ENCODE data around the gene DPP10.

DPP10 gene

DNA sequence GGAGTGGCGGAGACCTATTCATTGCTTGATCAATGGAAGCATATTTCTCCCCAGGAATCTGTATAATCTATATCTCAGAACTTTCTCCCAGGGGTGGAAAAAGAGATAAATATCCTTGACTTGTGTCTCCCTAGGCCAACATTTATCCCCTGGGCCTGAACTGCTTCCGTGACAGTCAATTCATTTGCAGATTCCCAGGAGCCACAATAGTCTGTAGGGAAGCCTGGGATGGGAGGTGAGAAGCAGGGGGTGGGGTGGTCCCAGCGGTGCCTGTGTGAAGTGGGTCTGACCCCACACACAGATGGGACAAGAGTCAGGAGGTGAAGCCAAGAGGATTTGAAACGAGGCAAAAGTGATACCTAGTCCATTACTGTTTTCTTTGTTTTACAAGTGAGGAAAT lies 166.8 kb downstream of the DPP10 start:
- no peak for DNase-seq (ENCODE audit: low read depth)

- DNase-seq (ENCODE audit: low read depth): no peak
Observed at GRCh38 chr2:114609801-114610200, 167.4 kb downstream of the DPP10 start.

DNA sequence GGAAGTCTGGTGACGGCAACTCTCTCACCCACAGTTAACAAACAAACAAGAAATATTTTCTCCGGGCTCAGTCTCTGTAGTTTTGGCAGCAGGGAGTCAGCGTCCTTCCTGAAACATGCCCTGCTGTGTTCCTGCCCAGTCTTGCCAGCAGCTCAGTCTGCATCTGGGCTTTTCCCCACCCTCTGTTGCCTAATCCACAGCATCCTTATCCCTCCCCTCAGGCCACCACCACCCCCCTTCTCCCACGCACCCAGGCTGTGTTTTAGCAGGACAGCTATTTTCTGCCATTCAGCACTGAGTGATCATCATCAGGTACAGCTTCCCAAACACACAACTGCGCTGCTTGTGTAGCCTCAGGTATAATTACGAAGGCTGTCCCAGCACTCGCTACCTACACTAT lies 168.2 kb downstream of the DPP10 start:
- no peak for DNase-seq (ENCODE audit: low read depth)

GRCh38 chr2:114614592-114614991 lies 172.2 kb downstream of the DPP10 start:
- no peak for DNase-seq (ENCODE audit: low read depth)

DNA sequence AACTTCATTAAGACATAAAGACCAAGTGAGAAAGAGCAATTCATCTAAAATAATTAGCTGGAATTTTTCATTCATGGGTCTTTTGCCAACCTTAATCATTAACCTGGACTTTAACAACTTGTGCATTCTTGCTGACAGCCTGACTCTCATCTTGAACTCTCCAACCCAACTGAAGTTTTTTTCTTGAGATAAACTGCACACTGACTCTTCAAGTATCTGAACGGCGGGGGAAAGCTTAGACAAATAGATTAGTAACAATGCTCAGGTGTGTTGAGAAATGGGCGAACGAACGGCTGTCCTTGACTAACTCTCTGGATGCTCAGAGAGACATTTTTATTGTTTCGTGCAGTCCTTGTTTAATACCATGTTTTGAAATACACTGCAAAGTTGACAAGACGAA lies 186.0 kb downstream of the DPP10 start:
- DNase-seq (ENCODE audit: low read depth): no peak

DNA sequence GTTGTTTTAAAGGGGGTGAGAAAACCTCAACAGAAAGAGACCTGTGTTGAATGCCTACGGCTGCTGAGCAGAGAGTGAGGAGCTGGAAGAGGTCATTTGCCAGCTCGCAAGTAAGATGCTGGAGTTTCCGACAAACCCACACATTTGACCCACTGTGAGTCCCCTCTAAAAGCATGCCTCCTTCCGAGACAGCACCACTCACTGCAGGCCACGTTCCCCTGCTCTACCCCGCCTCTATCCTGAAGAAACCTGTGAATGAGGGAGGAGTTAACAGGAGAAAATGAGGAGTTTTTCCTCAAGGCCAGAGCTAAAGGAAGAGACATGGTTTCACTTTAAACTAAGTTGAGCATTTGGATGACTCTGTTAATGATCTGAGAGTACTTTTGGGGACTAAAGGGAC lies 188.7 kb downstream of the DPP10 start:
- DNase-seq (ENCODE audit: low read depth): no peak

GRCh38 chr2:114642166-114642770 lies 199.8 kb downstream of the DPP10 start:
- no peak for DNase-seq (ENCODE audit: low read depth)

DNA sequence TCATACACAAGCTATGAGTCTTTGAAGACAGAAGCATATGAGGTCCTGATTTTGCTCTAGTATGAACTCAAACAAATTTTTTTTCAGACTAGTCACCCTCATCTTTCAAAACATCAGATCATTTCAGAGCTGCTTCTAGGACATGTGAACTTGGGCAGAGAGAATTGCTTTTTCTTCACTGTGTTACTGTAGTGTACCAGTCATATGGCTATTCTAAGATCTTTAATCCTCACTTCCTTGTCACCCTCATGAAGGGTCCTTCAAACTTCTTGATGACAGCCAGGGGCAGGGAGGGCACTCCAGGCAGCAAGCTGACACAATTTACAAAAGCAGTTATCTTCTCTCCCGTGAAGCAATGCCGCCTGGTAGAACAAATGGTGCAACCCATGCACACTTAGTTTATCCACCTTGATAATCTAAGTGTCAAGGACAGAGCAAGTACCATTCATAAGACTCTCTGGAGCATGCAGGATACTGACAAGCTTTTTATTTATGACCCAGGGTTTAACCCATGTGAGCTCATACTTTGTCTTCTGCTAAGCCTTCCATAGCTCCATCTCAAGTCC lies 200.6 kb downstream of the DPP10 start:
- DNase-seq (ENCODE audit: low read depth): no peak

DNA sequence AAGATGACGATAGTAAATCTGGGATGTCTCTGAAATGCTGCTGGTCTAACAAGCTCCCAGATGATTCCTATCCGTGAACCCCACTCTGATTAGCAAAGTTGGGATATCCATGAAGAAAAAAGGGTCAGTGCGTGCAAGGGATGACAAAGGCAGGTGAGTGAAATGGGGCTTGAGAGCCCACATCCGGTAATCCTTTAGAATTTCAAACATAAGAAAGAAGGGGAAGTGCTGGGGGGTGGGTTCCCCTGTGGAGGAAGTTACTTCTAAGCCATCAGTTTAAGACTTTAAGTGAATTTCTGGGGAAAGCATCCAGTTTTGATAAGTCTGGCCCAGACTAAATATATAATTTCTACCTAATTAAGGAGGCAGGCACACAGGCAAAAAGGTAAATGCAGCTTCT lies 209.5 kb downstream of the DPP10 start:
- no peak for DNase-seq (ENCODE audit: low read depth)

DNA sequence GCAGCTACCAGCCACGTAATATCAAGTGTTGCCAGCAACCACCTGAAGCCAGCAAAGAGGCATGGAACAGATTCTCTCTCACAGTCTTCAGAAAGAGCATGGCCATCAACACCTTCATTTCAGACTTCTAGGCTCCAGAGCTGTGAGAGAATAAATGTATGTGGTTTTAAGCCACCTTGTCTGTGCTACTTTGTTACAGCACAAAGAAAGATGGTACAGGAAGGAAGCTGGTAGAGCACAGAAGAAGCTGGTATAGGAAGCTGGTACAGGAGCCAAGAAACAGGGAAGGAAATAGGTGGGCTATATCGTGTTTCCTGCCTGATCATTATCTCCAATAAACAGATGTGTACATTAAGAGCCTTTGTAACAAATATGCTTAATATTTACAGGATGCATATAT lies 217.4 kb downstream of the DPP10 start:
- DNase-seq (ENCODE audit: low read depth): no peak

- DNase-seq (ENCODE audit: low read depth): no peak
Observed at GRCh38 chr2:114661971-114662939, 219.8 kb downstream of the DPP10 start.

DNA sequence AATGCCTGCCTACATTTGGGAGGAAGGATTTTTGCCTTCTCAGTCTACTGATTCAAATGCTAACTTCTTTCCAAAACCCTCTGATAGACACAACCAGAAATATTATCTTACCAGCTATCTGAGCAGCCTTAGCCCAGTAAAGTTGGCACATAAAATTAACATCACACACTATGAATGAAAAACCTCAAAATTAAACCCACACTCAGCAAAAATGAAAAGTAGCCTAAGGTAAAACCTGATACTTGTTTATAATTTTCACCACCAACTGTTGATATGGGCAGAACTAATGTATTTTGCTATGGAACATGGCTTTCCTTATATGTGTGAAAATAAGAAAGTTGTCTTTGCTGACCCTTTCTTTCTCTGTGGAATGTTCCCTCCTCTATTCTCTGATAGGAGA lies 226.0 kb downstream of the DPP10 start:
- no peak for DNase-seq (ENCODE audit: low read depth)

- DNase-seq (ENCODE audit: low read depth): no peak
Observed at GRCh38 chr2:114683251-114683650, 240.8 kb downstream of the DPP10 start.

DNA sequence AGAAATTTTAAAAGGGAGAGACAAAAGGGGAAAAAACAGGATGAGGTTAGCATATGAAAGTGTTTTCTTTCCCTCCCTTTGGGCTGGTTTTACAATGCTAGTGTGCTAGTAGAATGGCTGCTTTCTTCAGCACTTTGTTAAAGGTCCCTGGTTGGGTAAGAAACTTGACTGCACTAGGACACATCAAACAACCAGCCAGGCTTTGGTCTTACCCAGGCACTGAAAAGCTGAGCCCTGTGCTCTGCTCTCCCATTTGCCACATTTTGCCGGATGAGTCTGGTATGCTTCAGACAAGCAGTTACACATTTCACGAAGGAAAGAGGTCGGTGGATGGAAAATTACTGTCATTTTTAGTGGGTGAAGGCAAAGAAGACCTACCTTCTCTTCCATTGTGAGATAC lies 242.0 kb downstream of the DPP10 start:
- DNase-seq (ENCODE audit: low read depth): no peak

DNA sequence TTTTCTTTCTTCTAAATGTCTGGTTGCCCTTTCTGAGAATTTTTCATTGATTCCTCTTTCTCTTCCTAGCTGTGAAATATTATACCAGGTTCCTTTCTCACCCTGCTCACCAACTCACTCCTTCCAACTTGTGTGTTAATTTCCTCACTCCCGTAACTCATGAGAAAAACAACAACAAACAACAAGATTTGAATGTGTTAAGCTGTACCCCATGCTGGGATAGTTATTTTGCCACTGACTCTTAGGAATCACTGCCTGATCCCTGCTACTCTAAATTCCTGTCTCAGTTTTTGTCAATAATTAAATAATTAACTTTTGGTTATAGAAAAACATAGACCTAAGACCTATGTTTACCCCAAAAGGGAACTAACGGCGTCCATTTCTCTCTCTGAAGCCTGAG lies 242.7 kb downstream of the DPP10 start:
- DNase-seq (ENCODE audit: low read depth): no peak

GRCh38 chr2:114688241-114688640 lies 245.8 kb downstream of the DPP10 start:
- no peak for DNase-seq (ENCODE audit: low read depth)

GRCh38 chr2:114698520-114698919 lies 256.1 kb downstream of the DPP10 start:
- DNase-seq (ENCODE audit: low read depth): no peak

DNA sequence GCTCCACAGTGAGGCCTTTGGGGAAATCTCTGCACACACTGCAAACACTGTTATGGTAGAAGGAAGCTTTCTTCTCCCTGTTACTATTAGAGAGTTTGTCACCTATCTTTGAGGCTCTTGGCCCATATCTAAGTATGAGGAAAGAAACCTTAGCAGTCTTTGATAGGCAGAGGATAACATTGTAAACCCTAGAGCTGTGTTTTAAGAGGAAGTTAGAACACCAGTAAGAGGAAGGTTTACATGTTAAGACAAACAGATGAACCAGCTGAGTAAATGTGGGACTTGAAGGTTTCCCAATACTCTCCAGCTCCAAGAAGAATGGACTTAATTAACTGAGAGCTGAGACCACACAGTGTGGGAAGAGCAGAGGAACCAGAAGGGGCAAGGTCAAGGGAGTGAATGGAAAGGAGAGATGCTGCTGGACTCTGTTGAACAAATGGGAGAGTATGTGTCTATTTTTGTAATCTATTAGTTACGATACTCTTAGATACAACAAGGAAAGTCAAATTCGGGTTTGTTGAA lies 257.0 kb downstream of the DPP10 start:
- DNase-seq (ENCODE audit: low read depth): no peak

GRCh38 chr2:114700440-114700839 lies 258.0 kb downstream of the DPP10 start:
- no peak for DNase-seq (ENCODE audit: low read depth)

GRCh38 chr2:114709936-114710850 lies 267.8 kb downstream of the DPP10 start:
- no peak for DNase-seq (ENCODE audit: low read depth)

GRCh38 chr2:114714313-114714712 lies 271.9 kb downstream of the DPP10 start:
- no peak for DNase-seq (ENCODE audit: low read depth)

DNA sequence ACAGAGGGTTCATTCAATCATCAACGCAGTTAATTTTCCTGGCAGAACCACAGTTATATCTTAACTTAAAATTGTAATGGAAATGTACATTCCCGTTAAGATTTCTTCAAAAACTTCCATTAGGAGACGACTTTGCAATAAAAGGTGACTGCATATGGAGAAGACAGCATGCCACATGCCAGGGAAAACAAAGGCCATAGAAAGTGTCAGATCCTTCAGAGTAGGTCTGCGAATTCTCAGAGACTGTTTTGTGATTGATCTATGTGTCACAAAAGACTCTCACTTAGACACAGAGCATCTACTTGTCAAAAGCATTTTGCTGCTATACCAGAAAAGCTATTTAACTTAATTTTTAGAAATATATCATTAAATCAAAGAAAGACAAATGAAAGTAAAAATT lies 274.6 kb downstream of the DPP10 start:
- no peak for DNase-seq (ENCODE audit: low read depth)

Data from T-helper 22 cell (primary cell).